ENCODE results near the gene LLGL2.
A peak's percentile ranks its signal among the peaks of the same experiment; 100 is the strongest.

Gene LLGL2

GRCh38 chr17:75512926-75513640 is 12.4 kb upstream of the LLGL2 start:
- TF ChIP-seq CTCF (IDR thresholded peaks at IDR 0.05; ENCODE audit: insufficient read depth, low read length, missing control alignments), result no peak
- CTCF ChIA-PET, result interaction anchor here (0.6 to 2.5 kb wide), 10 partner anchors 8 to 234 kb away, joined by 3 to 11 read pairs (median 4); partner anchors contain the start of gene SMIM5
- no peak for DNase-seq (ENCODE audit: low read depth, low spot score)
- 0 out of 2 replicates have a peak overlapping the region, but pooled peaks have one; percentile 80 for H3K4me3 ChIP-seq (ENCODE audit: low read depth, low read length)
- POLR2A ChIA-PET, result no interaction called here

- DNase-seq (ENCODE audit: low read depth, low spot score), result no peak
- peak overlapping the region; percentile 80 for H3K4me3 ChIP-seq (ENCODE audit: low read depth, low read length)
- CTCF ChIA-PET, result interaction anchor here (0.6 to 2.5 kb wide), 7 partner anchors 8 to 119 kb away, joined by 3 to 11 read pairs (median 3); partner anchors contain the start of gene SMIM5
- POLR2A ChIA-PET, result no interaction called here
- TF ChIP-seq CTCF (IDR thresholded peaks at IDR 0.05; ENCODE audit: insufficient read depth, low read length, missing control alignments), result no peak
These were observed 11.9 kb upstream of the LLGL2 start for GRCh38 chr17:75513641-75514000.

- CTCF ChIA-PET, result interaction anchor here (0.7 to 2.5 kb wide), 9 partner anchors 9 to 239 kb away, joined by 3 to 11 read pairs (median 3); partner anchors contain the start of gene SMIM5
- DNase-seq (ENCODE audit: low read depth, low spot score), result no peak
- TF ChIP-seq CTCF (IDR thresholded peaks at IDR 0.05; ENCODE audit: insufficient read depth, low read length, missing control alignments), result no peak
- H3K4me3 ChIP-seq (ENCODE audit: low read depth, low read length), result peak overlapping the region; percentile 80
- POLR2A ChIA-PET, result no interaction called here
These were observed 11.1 kb upstream of the LLGL2 start for GRCh38 chr17:75514299-75514918.

- CTCF ChIA-PET, result interaction anchor here (0.7 to 1.7 kb wide), 6 partner anchors 10 to 238 kb away, joined by 3 to 8 read pairs (median 3); no protein-coding TSS in a partner anchor
- H3K4me3 ChIP-seq (ENCODE audit: low read depth, low read length), result peak overlapping the region; percentile 80
- POLR2A ChIA-PET, result no interaction called here
- TF ChIP-seq CTCF (IDR thresholded peaks at IDR 0.05; ENCODE audit: insufficient read depth, low read length, missing control alignments), result no peak
- no peak for DNase-seq (ENCODE audit: low read depth, low spot score)
These were observed 10.5 kb upstream of the LLGL2 start for GRCh38 chr17:75514919-75515495.

GRCh38 chr17:75515496-75516254 is 9.8 kb upstream of the LLGL2 start, which contains the start of gene CASKIN2:
Gene CASKIN2 (minus strand): TSS chr17:75515537. CDS start chr17:75513804, 1,733 bp downstream.
- ChIA-PET CTCF (interaction anchor here (0.6 to 3.1 kb wide), 24 partner anchors 10 to 481 kb away, joined by 3 to 57 read pairs (median 3); partner anchors contain the start of genes LLGL2 and TMEM94), POLR2A (interaction anchor here (0.6 to 2.2 kb wide), 7 partner anchors 10 to 516 kb away, joined by 3 to 9 read pairs (median 5); partner anchors contain the start of genes LLGL2, RECQL5, SAP30BP and TMEM94)
- peak; percentile 10 for DNase-seq (ENCODE audit: low read depth, low spot score)

More at GRCh38 chr17:75515496-75516254, 9.8 kb upstream of the LLGL2 start, which contains the start of gene CASKIN2:
- peak within 1 kb of the TSS; percentile 80 for H3K4me3 ChIP-seq (ENCODE audit: low read depth, low read length)
- peak; percentile 100 for TF ChIP-seq CTCF (IDR thresholded peaks at IDR 0.05; ENCODE audit: insufficient read depth, low read length, missing control alignments)
